Measurements from ENCODE around the gene C19orf73.

DNA sequence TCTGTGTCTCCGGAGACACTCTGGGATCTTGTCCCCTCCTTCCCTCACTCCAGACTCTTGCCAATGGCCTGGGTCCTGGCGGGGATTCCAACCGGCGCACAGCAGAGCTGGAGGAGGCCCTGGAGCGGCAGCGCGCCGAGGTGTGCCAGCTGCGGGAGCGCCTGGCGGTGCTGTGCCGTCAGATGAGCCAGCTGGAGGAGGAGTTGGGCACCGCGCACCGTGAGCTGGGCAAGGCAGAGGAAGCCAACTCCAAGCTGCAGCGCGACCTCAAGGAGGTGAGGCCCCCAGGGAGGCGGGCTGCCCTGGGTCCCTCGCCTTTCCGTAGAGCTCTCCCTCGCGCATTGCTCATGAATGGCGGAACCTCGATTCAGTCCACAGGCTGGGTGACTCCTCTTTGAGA is 11.4 kb upstream of the C19orf73 start:
- TF ChIP-seq, protein P1, sequence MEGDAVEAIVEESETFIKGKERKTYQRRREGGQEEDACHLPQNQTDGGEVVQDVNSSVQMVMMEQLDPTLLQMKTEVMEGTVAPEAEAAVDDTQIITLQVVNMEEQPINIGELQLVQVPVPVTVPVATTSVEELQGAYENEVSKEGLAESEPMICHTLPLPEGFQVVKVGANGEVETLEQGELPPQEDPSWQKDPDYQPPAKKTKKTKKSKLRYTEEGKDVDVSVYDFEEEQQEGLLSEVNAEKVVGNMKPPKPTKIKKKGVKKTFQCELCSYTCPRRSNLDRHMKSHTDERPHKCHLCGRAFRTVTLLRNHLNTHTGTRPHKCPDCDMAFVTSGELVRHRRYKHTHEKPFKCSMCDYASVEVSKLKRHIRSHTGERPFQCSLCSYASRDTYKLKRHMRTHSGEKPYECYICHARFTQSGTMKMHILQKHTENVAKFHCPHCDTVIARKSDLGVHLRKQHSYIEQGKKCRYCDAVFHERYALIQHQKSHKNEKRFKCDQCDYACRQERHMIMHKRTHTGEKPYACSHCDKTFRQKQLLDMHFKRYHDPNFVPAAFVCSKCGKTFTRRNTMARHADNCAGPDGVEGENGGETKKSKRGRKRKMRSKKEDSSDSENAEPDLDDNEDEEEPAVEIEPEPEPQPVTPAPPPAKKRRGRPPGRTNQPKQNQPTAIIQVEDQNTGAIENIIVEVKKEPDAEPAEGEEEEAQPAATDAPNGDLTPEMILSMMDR (IDR thresholded peaks at IDR 0.05), result no peak
- no peak for TF ChIP-seq ZFX (IDR thresholded peaks at IDR 0.05; ENCODE audit: borderline replicate concordance)

All from 22Rv1 (cell line).